Breast epithelium (tissue), 3 donors: Measurements from ENCODE around the gene DGKI.

ENCODE experiments used
- POLR2A ChIP-seq: fragments of 450-650 bp; IDR thresholded peaks from one replicate; pipeline ENCODE4 v1.6.1; 2016; ENCODE audit warnings: antibody characterized with exemption, mild to moderate bottlenecking, moderate library complexity
- POLR2AphosphoS5 ChIP-seq, 3 donors: sonication (generic); formaldehyde crosslinking; IDR thresholded peaks; one replicate each; pipeline ENCODE4 v1.6.1; 2017; ENCODE audit warnings: antibody characterized with exemption in 3 of 3
- TF ChIP-seq, protein P1 (sequence below), 3 donors: fragments of 450-650 bp; IDR thresholded peaks; one replicate each; pipeline ENCODE4 v1.5.1; 2016 to 2017; ENCODE audit warnings: antibody characterized with exemption in 3 of 3, mild to moderate bottlenecking in 3 of 3, moderate library complexity in 3 of 3

- TF ChIP-seq, protein P1, sequence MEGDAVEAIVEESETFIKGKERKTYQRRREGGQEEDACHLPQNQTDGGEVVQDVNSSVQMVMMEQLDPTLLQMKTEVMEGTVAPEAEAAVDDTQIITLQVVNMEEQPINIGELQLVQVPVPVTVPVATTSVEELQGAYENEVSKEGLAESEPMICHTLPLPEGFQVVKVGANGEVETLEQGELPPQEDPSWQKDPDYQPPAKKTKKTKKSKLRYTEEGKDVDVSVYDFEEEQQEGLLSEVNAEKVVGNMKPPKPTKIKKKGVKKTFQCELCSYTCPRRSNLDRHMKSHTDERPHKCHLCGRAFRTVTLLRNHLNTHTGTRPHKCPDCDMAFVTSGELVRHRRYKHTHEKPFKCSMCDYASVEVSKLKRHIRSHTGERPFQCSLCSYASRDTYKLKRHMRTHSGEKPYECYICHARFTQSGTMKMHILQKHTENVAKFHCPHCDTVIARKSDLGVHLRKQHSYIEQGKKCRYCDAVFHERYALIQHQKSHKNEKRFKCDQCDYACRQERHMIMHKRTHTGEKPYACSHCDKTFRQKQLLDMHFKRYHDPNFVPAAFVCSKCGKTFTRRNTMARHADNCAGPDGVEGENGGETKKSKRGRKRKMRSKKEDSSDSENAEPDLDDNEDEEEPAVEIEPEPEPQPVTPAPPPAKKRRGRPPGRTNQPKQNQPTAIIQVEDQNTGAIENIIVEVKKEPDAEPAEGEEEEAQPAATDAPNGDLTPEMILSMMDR (IDR thresholded peaks at IDR 0.05), result no peak
- TF ChIP-seq POLR2AphosphoS5 (IDR thresholded peaks at IDR 0.05), result no peak
- TF ChIP-seq POLR2A, result no peak
These were observed 189.1 kb downstream of the DGKI start for GRCh38 chr7:137657476-137658189.
